HG03342 (cell line): ENCODE results near the gene FGFR3.
A peak's percentile ranks its signal among the peaks of the same experiment; 100 is the strongest.
"Not testable (repeated sequence)": the region's sequence is repeated elsewhere in the genome, so short reads cannot be mapped to it uniquely, and the experiment has no call there.

Experiments
- ATAC-seq: cut with Tn5 transposase; IDR thresholded peaks from one replicate; pipeline ENCODE4 v1.9.1; 2021; ENCODE audit warnings: mild to moderate bottlenecking, moderate library complexity; ENCODE audit not compliant: unreplicated experiment

FGFR3 gene

GRCh38 chr4:1836650-1837049, 43.6 kb downstream of the FGFR3 start:
- ATAC-seq = no peak

GRCh38 chr4:1837069-1837468, 44.0 kb downstream of the FGFR3 start:
- no peak for ATAC-seq

GRCh38 chr4:1839282-1839681, 46.2 kb downstream of the FGFR3 start:
- no peak for ATAC-seq

- ATAC-seq = no peak
Observed at GRCh38 chr4:1841201-1841886, 48.3 kb downstream of the FGFR3 start.

GRCh38 chr4:1841887-1842210, 48.8 kb downstream of the FGFR3 start:
- ATAC-seq = no peak

GRCh38 chr4:1842339-1842895, 49.3 kb downstream of the FGFR3 start:
- ATAC-seq = no peak

- no peak for ATAC-seq
Observed at GRCh38 chr4:1842993-1843448, 49.9 kb downstream of the FGFR3 start.

- ATAC-seq = no peak
Observed at GRCh38 chr4:1843852-1844251, 50.8 kb downstream of the FGFR3 start.

GRCh38 chr4:1844618-1845017, 51.5 kb downstream of the FGFR3 start:
- ATAC-seq = not testable (repeated sequence)

- no peak for ATAC-seq
Observed at GRCh38 chr4:1846580-1846979, 53.5 kb downstream of the FGFR3 start.

- ATAC-seq = no peak
Observed at GRCh38 chr4:1850276-1850675, 57.2 kb downstream of the FGFR3 start.

GRCh38 chr4:1851160-1851559, 58.1 kb downstream of the FGFR3 start:
- ATAC-seq = no peak

GRCh38 chr4:1851575-1852410, 58.7 kb downstream of the FGFR3 start:
- ATAC-seq = no peak

- ATAC-seq = no peak
Observed at GRCh38 chr4:1852904-1853623, 60.0 kb downstream of the FGFR3 start.

GRCh38 chr4:1854752-1855151, 61.7 kb downstream of the FGFR3 start:
- no peak for ATAC-seq

- peak; percentile 19 for ATAC-seq
Observed at GRCh38 chr4:1855333-1856070, 62.4 kb downstream of the FGFR3 start.

- ATAC-seq = peak; percentile 93
Observed at GRCh38 chr4:1856071-1856942, 63.2 kb downstream of the FGFR3 start, which contains the start of gene LETM1. Gene LETM1 (minus strand): TSS chr4:1856156. CDS start chr4:1855950, 206 bp downstream.

- no peak for ATAC-seq
Observed at GRCh38 chr4:1856943-1857699, 64.0 kb downstream of the FGFR3 start.

GRCh38 chr4:1857931-1858330, 64.8 kb downstream of the FGFR3 start:
- ATAC-seq = no peak
